CD4-positive, alpha-beta T cell (primary cell): Measurements from ENCODE around the gene BRD9. TPM values are rescaled to one million over a fixed set of nuclear protein-coding genes. Genes with fewer than 3 reads are reported as not detected.
"Not testable (repeated sequence)": the region's sequence is repeated elsewhere in the genome, so short reads cannot be mapped to it uniquely, and the experiment has no call there.

Experiments used
- ATAC-seq: fragments of 200-7000 bp; cut with Tn5 transposase; one replicate; pipeline ENCODE4 v1.10.0; 2022; ENCODE audit warnings: mild to moderate bottlenecking; ENCODE audit not compliant: poor library complexity
- CTCF ChIA-PET: fragments of 350-600 bp; sonication (Branson Sonifier 250); formaldehyde crosslinking; loops from one replicate; lab custom pipeline; 2021; ENCODE audit warnings: antibody characterized with exemption, inconsistent platforms; lab: Charles Lee
- POLR2A ChIA-PET: fragments of 350-600 bp; sonication (Branson Sonifier 250); formaldehyde crosslinking; loops from one replicate; lab custom pipeline; 2021; ENCODE audit warnings: antibody characterized with exemption, inconsistent platforms; lab: Charles Lee
- DNase-seq, 14 experiments: peaks; one replicate each; pipeline ENCODE4 v3.0.0-alpha.2; 2013 to 2020; ENCODE audit warnings: mixed read lengths in 2 of 14
- H3K27ac ChIP-seq, 2 donors: one replicate each; pipeline versions ENCODE4 v1.5.1 to v1.7.0; 2013; ENCODE audit warnings: low read length in 2 of 2, low read depth in 1 of 2, mild to moderate bottlenecking in 1 of 2
- H3K27me3 ChIP-seq, 2 experiments: 1 replicate in 1 of 2; 2 replicates in 1 of 2; pipeline versions ENCODE4 v1.6.1 to v1.7.0; 2013; ENCODE audit warnings: low read length in 2 of 2, control low read depth in 1 of 2, mild to moderate bottlenecking in 1 of 2, moderate library complexity in 1 of 2; ENCODE audit not compliant: insufficient read depth in 2 of 2, control insufficient read depth in 1 of 2
- H3K36me3 ChIP-seq: one replicate; pipeline ENCODE4 v1.6.1; 2013; ENCODE audit warnings: low read length, control low read depth; ENCODE audit not compliant: insufficient read depth
- H3K4me1 ChIP-seq: one replicate; pipeline ENCODE4 v1.6.1; 2013; ENCODE audit warnings: low read length, control low read depth; ENCODE audit not compliant: insufficient read depth
- H3K4me3 ChIP-seq: one replicate; pipeline ENCODE4 v1.5.1; 2013; ENCODE audit warnings: mild to moderate bottlenecking, low read length, moderate library complexity
- H3K9me3 ChIP-seq, 2 experiments: 1 replicate in 1 of 2; 2 replicates in 1 of 2; pipeline versions ENCODE4 v1.6.1 to v1.7.0; 2013; ENCODE audit warnings: low read length in 2 of 2, mild to moderate bottlenecking in 2 of 2, control low read depth in 1 of 2, moderate library complexity in 1 of 2; ENCODE audit not compliant: control insufficient read depth in 1 of 2, insufficient read depth in 1 of 2
- H3K27ac Mint-ChIP-seq: one replicate; pipeline ENCODE4 v1.8.0; 2020; ENCODE audit warnings: mixed read lengths
- H3K27me3 Mint-ChIP-seq: one replicate; pipeline ENCODE4 v1.8.0; 2021; ENCODE audit warnings: mixed read lengths
- H3K36me3 Mint-ChIP-seq: one replicate; pipeline ENCODE4 v1.8.0; 2021; ENCODE audit warnings: low read depth, mixed read lengths
- H3K4me1 Mint-ChIP-seq: one replicate; pipeline ENCODE4 v1.8.0; 2021; ENCODE audit warnings: low read depth, mixed read lengths
- H3K4me3 Mint-ChIP-seq: one replicate; pipeline ENCODE4 v1.8.0; 2020; ENCODE audit warnings: mild to moderate bottlenecking, mixed read lengths
- H3K9me3 Mint-ChIP-seq: one replicate; pipeline ENCODE4 v1.8.0; 2020; ENCODE audit warnings: mixed read lengths
- CTCF ChIP-seq: fragments of 200-600 bp; IDR thresholded peaks from one replicate; pipeline ENCODE4 v1.8.0; 2022; ENCODE audit warnings: antibody characterized with exemption, mild to moderate bottlenecking
- intact Hi-C, 2 experiments: fragments of 100-400 bp; cut with DNase I in 1 of 2; cut with micrococcal nuclease in 1 of 2; formaldehyde crosslinking; loops; one replicate each; pipeline versions ENCODE4 v1.15.1 to v1.9.0; 2023 to 2025; cut with DNase I, micrococcal nuclease
- total RNA-seq, 174 experiments: library from RNA in 2 of 174; stranded (reverse) in 2 of 174; gene quantifications; one replicate each; pipeline ENCODE4 v1.2.3 and lab custom pipeline; 2021 to 2026

Gene BRD9
- total RNA-seq, 2 experiments from 2014 or later: 109 TPM

GRCh38 chr5:880816-881550 is 11.6 kb downstream of the BRD9 start:
- Mint-ChIP-seq H3K4me3 (no peak overlapping the region), H3K9me3 (peaks cover 3% of the 10 kb centered on the region), H3K4me1 (peaks cover 21% of the 10 kb centered on the region), H3K27me3 (no peaks in the 10 kb centered on the region), H3K36me3 (peaks cover 77% of the 10 kb centered on the region), H3K27ac (no peak overlapping the region)
- CTCF ChIA-PET: no interaction called here
- intact Hi-C loops: no loop called here
- peaks cover 77% of the 10 kb centered on the region for H3K36me3 ChIP-seq
- POLR2A ChIA-PET: no interaction called here
- DNase-seq (no peak), ATAC-seq (no peak)
- H3K27ac ChIP-seq: no peak overlapping the region
- H3K9me3 ChIP-seq: peaks cover 0 to 15% of the 10 kb centered on the region in 2 experiments
- H3K27me3 ChIP-seq: no peaks in the 10 kb centered on the region
- peaks cover 26% of the 10 kb centered on the region for H3K4me1 ChIP-seq
- no peak for TF ChIP-seq CTCF
- H3K4me3 ChIP-seq: no peak overlapping the region

GRCh38 chr5:878677-879076 is 13.9 kb downstream of the BRD9 start:
- H3K36me3 Mint-ChIP-seq: peaks cover 78% of the 10 kb centered on the region
- H3K27ac Mint-ChIP-seq, POLR2A ChIA-PET, ATAC-seq, H3K4me3 Mint-ChIP-seq, H3K9me3 Mint-ChIP-seq, intact Hi-C loops, H3K4me3 ChIP-seq, DNase-seq, H3K27me3 ChIP-seq, H3K27ac ChIP-seq, CTCF ChIA-PET, H3K27me3 Mint-ChIP-seq: not testable (repeated sequence)
- H3K4me1 ChIP-seq: peaks cover 21% of the 10 kb centered on the region
- peaks cover 74% of the 10 kb centered on the region for H3K36me3 ChIP-seq
- H3K9me3 ChIP-seq: peaks cover 0 to 13% of the 10 kb centered on the region in 2 experiments
- peaks cover 21% of the 10 kb centered on the region for H3K4me1 Mint-ChIP-seq

GRCh38 chr5:878125-878524 is 14.5 kb downstream of the BRD9 start:
- no peak for ATAC-seq
- intact Hi-C loops: no loop called here
- CTCF ChIA-PET: no interaction called here
- Histone ChIP-seq H3K27ac (no peak overlapping the region), H3K4me1 (peaks cover 21% of the 10 kb centered on the region), H3K4me3 (no peak overlapping the region), H3K27me3 (no peaks in the 10 kb centered on the region), H3K36me3 (peaks cover 74% of the 10 kb centered on the region), H3K9me3 (peaks cover 0 to 10% of the 10 kb centered on the region in 2 experiments)
- DNase-seq: no peak
- H3K4me1 Mint-ChIP-seq: peaks cover 19% of the 10 kb centered on the region
- POLR2A ChIA-PET: no interaction called here
- H3K9me3 Mint-ChIP-seq: peaks cover 3% of the 10 kb centered on the region
- no peak overlapping the region for H3K4me3 Mint-ChIP-seq
- TF ChIP-seq CTCF: no peak
- no peak overlapping the region for H3K27ac Mint-ChIP-seq
- H3K36me3 Mint-ChIP-seq: peaks cover 78% of the 10 kb centered on the region
- no peaks in the 10 kb centered on the region for H3K27me3 Mint-ChIP-seq
